Pancreas (tissue), 10 donors: ENCODE data around the gene GRB10. TPM values are rescaled to one million over a fixed set of nuclear protein-coding genes. Genes with fewer than 3 reads are reported as not detected.

Experiments used
- ATAC-seq, 4 donors: fragments of 200-7000 bp; cut with Tn5 transposase; one replicate each; pipeline versions ENCODE4 v1.8.0 to v1.9.1; 2020; ENCODE audit warnings: mild to moderate bottlenecking in 4 of 4, moderate library complexity in 4 of 4
- DNase-seq, 6 donors: peaks; one replicate each; pipeline ENCODE4 v3.0.0-alpha.2; 2020
- FAIRE-seq: peaks from 2 replicates; lab custom pipeline; 2012; peaks lifted over from hg19 to GRCh38; lab: Jason Lieb, UNC
- H3K27ac ChIP-seq, 4 donors: fragments of 200-600 bp; sonication (generic); 1 replicate in 3 of 4; 2 replicates in 1 of 4; pipeline versions ENCODE4 v1.5.0 to v1.8.0; 2020
- H3K27me3 ChIP-seq, 4 donors: fragments of 200-600 bp; one replicate each; pipeline ENCODE4 v1.8.0; 2021
- H3K36me3 ChIP-seq, 3 donors: fragments of 200-600 bp; sonication (generic) in 1 of 3; one replicate each; pipeline versions ENCODE4 v1.5.0 to v1.8.0; 2020 to 2021
- H3K4me1 ChIP-seq, 3 donors: fragments of 200-600 bp; one replicate each; pipeline ENCODE4 v1.8.0; 2021
- H3K4me3 ChIP-seq, 4 donors: fragments of 200-600 bp; sonication (generic) in 2 of 4; one replicate each; pipeline versions ENCODE4 v1.5.0 to v1.8.0; 2020 to 2021
- H3K9me3 ChIP-seq, 4 donors: fragments of 200-600 bp; one replicate each; pipeline ENCODE4 v1.8.0; 2021
- WGBS, 2 donors: extraction: QIAGEN DNeasy Blood & Tissue Kit; methylation state at CpG; one replicate each; pipeline ENCODE4 v1.1.7; 2013; 5-methylcytosine and 5-hydroxymethylcytosine counted together
- intact Hi-C, 3 donors: fragments of 100-400 bp; cut with DNase I; formaldehyde crosslinking; loops; one replicate each; pipeline versions ENCODE4 v1.11.1 to v1.14.2; 2022
- polyA plus RNA-seq, 2 donors: library from polyadenylated mRNA; stranded (reverse); fragments of 200-250 nt; gene quantifications; one replicate each; pipeline ENCODE4 v1.2.3, GENCODE V29; 2013
- total RNA-seq, 6 donors: library from RNA; stranded (reverse); fragmentation: NEBNext Ultra II Directional in 4 of 6; extraction: Animal tissue kit (Norgen Biotek cat#: 25700) in 4 of 6; gene quantifications; one replicate each; pipeline versions ENCODE4 v1.2.1 to v1.2.4, GENCODE V29; 2021 to 2023
- TF ChIP-seq, protein P1 (sequence below), 4 donors: fragments of 200-600 bp; sonication (generic) in 3 of 4; IDR thresholded peaks; one replicate each; pipeline versions ENCODE4 v1.5.0 to v1.8.0; 2021; ENCODE audit warnings: antibody characterized with exemption in 4 of 4
- donor health status: healthy with polysubstance abuse.
- donor health status: DM: no; HTN: no; CAD: no; lungs with moderate emphysema.
- donor health status: DM: no; HTN: no; CAD: no.
- donor health status: control.
- donor health status: control.
- donor health status: Bipolar disorder and iron deficiency.
- donor health status: DM: yes; HTN: yes; CAD: no.
- donor health status: DM: no; HTN: no; CAD: no.
- donor health status: DM: no; HTN: no; CAD: no.
- donor health status: DM: yes; HTN: yes; CAD: no.

The GRB10 gene
- total and polyA plus RNA-seq, 8 donors: 69.9 to 199 (median 133) TPM

DNA sequence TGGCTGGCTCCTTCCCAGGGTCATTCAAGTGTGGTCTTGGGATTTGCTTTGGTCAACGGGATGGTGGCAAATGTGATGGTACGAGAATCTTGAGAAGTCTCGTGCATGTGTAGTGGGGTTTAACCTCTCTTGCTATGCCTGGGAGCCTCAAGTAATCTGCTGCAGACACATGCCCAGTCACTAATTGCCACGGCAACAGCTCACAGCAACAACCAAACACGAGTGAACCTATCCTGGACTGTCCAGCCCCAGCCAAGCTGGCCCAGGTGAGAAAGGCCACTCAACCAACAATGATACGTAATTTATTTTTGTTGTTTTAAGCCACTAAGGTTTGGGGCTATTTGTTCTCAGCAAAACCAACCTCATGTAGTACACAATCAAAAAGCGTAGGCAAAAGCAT, 179.4 kb downstream of the GRB10 start:
- Histone ChIP-seq H3K27ac (no peak overlapping the region), H3K27me3 (no peaks in the 10 kb centered on the region), H3K4me1 (no peaks in the 10 kb centered on the region), H3K36me3 (peaks cover 7 to 82% (median 36%) of the 10 kb centered on the region in 3 donors), H3K9me3 (no peaks in the 10 kb centered on the region), H3K4me3 (no peak overlapping the region)
- ATAC-seq (peak in 2 of 4 donors; percentile 26 to 39), FAIRE-seq (no peak), DNase-seq (peak in 1 of 6 donors; percentile 13)
- intact Hi-C loops: no loop called here
- WGBS, 2 donors: 73 to 75% methylated on average over 7 of the region's 7 CpGs
- TF ChIP-seq, protein P1, sequence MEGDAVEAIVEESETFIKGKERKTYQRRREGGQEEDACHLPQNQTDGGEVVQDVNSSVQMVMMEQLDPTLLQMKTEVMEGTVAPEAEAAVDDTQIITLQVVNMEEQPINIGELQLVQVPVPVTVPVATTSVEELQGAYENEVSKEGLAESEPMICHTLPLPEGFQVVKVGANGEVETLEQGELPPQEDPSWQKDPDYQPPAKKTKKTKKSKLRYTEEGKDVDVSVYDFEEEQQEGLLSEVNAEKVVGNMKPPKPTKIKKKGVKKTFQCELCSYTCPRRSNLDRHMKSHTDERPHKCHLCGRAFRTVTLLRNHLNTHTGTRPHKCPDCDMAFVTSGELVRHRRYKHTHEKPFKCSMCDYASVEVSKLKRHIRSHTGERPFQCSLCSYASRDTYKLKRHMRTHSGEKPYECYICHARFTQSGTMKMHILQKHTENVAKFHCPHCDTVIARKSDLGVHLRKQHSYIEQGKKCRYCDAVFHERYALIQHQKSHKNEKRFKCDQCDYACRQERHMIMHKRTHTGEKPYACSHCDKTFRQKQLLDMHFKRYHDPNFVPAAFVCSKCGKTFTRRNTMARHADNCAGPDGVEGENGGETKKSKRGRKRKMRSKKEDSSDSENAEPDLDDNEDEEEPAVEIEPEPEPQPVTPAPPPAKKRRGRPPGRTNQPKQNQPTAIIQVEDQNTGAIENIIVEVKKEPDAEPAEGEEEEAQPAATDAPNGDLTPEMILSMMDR (IDR thresholded peaks at IDR 0.05): no peak

DNA sequence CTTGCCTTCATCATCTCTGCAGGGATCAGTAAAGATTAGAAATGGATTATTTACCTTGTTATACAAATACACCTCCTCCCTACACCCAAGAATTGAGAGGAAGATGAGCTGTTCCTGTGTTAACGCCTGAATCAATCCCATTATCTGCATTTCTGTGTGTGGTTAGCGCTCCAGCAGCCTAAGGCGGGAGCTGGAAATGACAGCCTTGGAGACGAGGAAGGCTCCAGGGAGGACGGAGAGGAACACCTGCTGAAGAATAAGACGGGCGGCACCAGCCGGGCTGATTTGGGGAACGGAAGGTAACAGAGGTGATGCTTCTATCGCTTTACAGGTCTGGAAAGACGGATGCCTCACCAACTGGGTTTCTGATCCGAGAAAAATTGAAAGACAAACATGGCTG, 183.3 kb downstream of the GRB10 start:
- no peaks in the 10 kb centered on the region for H3K4me1 ChIP-seq
- intact Hi-C loops: loop anchor here in 2 of 3 donors (10.0 kb wide), 2 partner anchors 65 to 125 kb away; no protein-coding TSS in a partner anchor
- H3K27ac ChIP-seq: no peak overlapping the region
- ATAC-seq (peak in 3 of 4 donors; percentile 10 to 55 (median 45)), FAIRE-seq (no peak), DNase-seq (peak in 1 of 6 donors; percentile 4)
- no peaks in the 10 kb centered on the region for H3K9me3 ChIP-seq
- H3K36me3 ChIP-seq: peaks cover 0 to 79% (median 13%) of the 10 kb centered on the region in 3 donors
- TF ChIP-seq, protein P1 (IDR thresholded peaks at IDR 0.05): no peak
- H3K4me3 ChIP-seq: no peak overlapping the region
- 80 to 82% methylated on average over 12 of the region's 12 CpGs for WGBS, 2 donors
- no peaks in the 10 kb centered on the region for H3K27me3 ChIP-seq

DNA sequence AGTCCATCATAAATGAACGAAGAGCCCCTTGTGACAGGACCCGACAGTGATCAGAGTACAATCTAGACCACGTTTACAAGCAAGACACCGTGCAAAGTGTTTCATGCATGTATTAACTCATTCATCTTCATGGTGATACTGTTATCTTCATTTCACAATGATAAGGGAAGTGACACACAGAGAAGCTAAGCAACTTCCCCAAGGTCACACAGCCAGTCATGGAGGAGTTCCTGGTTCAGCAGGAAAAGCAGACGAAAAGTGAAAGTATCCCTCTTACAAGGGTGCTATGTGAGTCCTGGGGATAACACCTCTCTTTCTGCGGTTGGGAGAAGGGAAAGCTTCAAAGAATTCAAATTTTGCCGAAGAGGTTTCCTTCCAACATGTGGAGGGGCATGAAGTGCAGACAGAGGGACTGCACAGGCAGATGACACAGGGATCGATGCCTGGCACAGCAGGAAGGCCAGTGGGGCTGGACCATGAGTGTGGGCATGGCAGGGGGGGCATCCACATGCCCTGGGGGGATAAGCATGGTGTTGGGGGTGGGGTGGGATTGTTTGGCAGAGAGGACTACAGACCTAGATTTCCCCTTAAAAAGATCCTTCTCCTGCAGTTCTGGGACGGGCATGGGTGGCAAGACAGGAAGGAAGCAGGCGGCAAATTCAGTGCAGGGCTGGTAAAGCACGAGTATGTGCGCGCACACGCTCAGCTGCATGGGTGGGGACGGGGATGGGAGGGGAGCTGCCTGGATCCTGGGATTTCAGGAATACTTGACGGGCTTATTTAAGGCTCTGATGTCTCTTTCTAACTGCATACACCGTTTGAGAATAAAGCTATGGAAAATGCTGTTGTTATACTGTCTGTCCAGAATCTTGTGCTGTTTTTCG, 184.0 kb downstream of the GRB10 start:
- ATAC-seq (peak in 2 of 4 donors; percentile 16 to 17), FAIRE-seq (no peak), DNase-seq (no peak)
- 79 to 80% methylated on average over 18 of the region's 18 CpGs for WGBS, 2 donors
- no peaks in the 10 kb centered on the region for H3K27me3 ChIP-seq
- no peak overlapping the region for H3K27ac ChIP-seq
- no peaks in the 10 kb centered on the region for H3K4me1 ChIP-seq
- intact Hi-C loops: loop anchor here in 2 of 3 donors (10.0 kb wide), 2 partner anchors 64 to 124 kb away; no protein-coding TSS in a partner anchor
- H3K36me3 ChIP-seq: peaks cover 0 to 79% (median 11%) of the 10 kb centered on the region in 3 donors
- TF ChIP-seq, protein P1 (IDR thresholded peaks at IDR 0.05): no peak
- no peaks in the 10 kb centered on the region for H3K9me3 ChIP-seq
- no peak overlapping the region for H3K4me3 ChIP-seq

DNA sequence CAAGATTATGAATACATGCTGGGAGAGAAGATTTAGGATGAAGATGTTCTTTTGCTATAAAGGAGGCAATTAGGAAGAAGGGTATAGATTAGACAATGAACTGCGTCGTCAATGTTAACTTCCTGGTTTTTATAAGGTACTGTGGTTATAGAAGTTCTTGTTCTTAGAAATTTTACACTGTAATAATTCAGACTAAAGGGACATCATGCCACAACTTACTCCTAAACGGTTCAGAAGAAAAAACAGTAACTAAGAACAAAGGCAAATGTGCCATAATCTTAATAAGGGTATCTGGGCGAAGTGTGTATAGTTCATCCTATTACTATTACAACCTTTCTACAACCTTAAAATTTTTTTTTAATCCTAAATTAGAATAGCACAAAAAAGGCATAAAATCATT, 186.2 kb downstream of the GRB10 start:
- Histone ChIP-seq H3K4me1 (no peaks in the 10 kb centered on the region), H3K36me3 (peaks cover 7 to 85% (median 15%) of the 10 kb centered on the region in 3 donors), H3K9me3 (no peaks in the 10 kb centered on the region), H3K27me3 (no peaks in the 10 kb centered on the region), H3K4me3 (no peak overlapping the region), H3K27ac (no peak overlapping the region)
- intact Hi-C loops: loop anchor here in 2 of 3 donors (10.0 kb wide), 2 partner anchors 62 to 122 kb away; no protein-coding TSS in a partner anchor
- FAIRE-seq: no peak
- ATAC-seq: no peak
- TF ChIP-seq, protein P1 (IDR thresholded peaks at IDR 0.05): no peak
- WGBS, 2 donors: 80 to 86% methylated on average over 4 of the region's 4 CpGs
- no peak for DNase-seq
